Amygdala (tissue), 56 donors: ENCODE data around the gene DNER.
A peak's percentile ranks its signal among the peaks of the same experiment; 100 is the strongest.

Experiments used
- DNase-seq, 56 donors: peaks; one replicate each; lab custom pipeline; 2025; lab: John Stamatoyannopoulos, UW

The DNER gene

GRCh38 chr2:229454934-229455631 is 259.3 kb downstream of the DNER start:
- no peak for DNase-seq

GRCh38 chr2:229453230-229453629 is 261.1 kb downstream of the DNER start:
- no peak for DNase-seq

- no peak for DNase-seq
These were observed 262.5 kb downstream of the DNER start for GRCh38 chr2:229451852-229452251.

- no peak for DNase-seq
These were observed 267.1 kb downstream of the DNER start for GRCh38 chr2:229447227-229447626.

- DNase-seq, result peak in 14 of 56 donors; percentile 7 to 52 (median 22)
These were observed 268.0 kb downstream of the DNER start for GRCh38 chr2:229446350-229446749.

- peak in 41 of 56 donors; percentile 2 to 72 (median 27) for DNase-seq
These were observed 268.7 kb downstream of the DNER start for GRCh38 chr2:229445501-229446211.

GRCh38 chr2:229445019-229445418 is 269.3 kb downstream of the DNER start:
- peak in 44 of 56 donors; percentile 10 to 76 (median 45) for DNase-seq

- DNase-seq, result peak in 1 of 56 donors; percentile 7
These were observed 270.6 kb downstream of the DNER start for GRCh38 chr2:229443546-229444268.

- no peak for DNase-seq
These were observed 271.2 kb downstream of the DNER start for GRCh38 chr2:229443141-229443540.

- no peak for DNase-seq
These were observed 275.8 kb downstream of the DNER start for GRCh38 chr2:229438430-229439159.

GRCh38 chr2:229437467-229437866 is 276.9 kb downstream of the DNER start:
- no peak for DNase-seq

- no peak for DNase-seq
These were observed 280.2 kb downstream of the DNER start for GRCh38 chr2:229434187-229434586.

GRCh38 chr2:229433351-229433750 is 281.0 kb downstream of the DNER start:
- DNase-seq, result no peak

- DNase-seq, result peak in 1 of 56 donors; percentile 44
These were observed 282.9 kb downstream of the DNER start for GRCh38 chr2:229431327-229431954.

- DNase-seq, result no peak
These were observed 284.8 kb downstream of the DNER start for GRCh38 chr2:229429589-229429988.

GRCh38 chr2:229426464-229426863 is 287.9 kb downstream of the DNER start:
- DNase-seq, result no peak

- DNase-seq, result peak in 2 of 56 donors; percentile 14 to 44
These were observed 288.8 kb downstream of the DNER start for GRCh38 chr2:229425598-229425997.

- peak in 3 of 56 donors; percentile 12 to 35 (median 21) for DNase-seq
These were observed 292.3 kb downstream of the DNER start for GRCh38 chr2:229422063-229422462.

GRCh38 chr2:229419158-229419557 is 295.2 kb downstream of the DNER start:
- DNase-seq, result no peak

GRCh38 chr2:229417916-229418315 is 296.4 kb downstream of the DNER start:
- DNase-seq, result no peak
